T-helper 1 cell treated with Interleukin-12 subunit alpha and Interleukin-12 subunit beta and Interleukin-4 antibody, amounts not matched to agents 30 ng/mL and 1 ng/mL, for 36 hours (primary cell): ENCODE measurements around the gene GH1. TPM values are rescaled to one million over a fixed set of nuclear protein-coding genes. Genes with fewer than 3 reads are reported as not detected.
"Not testable (repeated sequence)": the region's sequence is repeated elsewhere in the genome, so short reads cannot be mapped to it uniquely, and the experiment has no call there.

ENCODE experiments used
- intact Hi-C: fragments of 100-400 bp; cut with micrococcal nuclease; formaldehyde crosslinking; loops from one replicate; pipeline ENCODE4 v1.15.1; 2024
- total RNA-seq: library from RNA; stranded (reverse); gene quantifications from 2 replicates; pipeline ENCODE4 v1.2.3, GENCODE V29; 2022

The GH1 gene
- total RNA-seq, 1 donor from 2014 or later = not detected

DNA sequence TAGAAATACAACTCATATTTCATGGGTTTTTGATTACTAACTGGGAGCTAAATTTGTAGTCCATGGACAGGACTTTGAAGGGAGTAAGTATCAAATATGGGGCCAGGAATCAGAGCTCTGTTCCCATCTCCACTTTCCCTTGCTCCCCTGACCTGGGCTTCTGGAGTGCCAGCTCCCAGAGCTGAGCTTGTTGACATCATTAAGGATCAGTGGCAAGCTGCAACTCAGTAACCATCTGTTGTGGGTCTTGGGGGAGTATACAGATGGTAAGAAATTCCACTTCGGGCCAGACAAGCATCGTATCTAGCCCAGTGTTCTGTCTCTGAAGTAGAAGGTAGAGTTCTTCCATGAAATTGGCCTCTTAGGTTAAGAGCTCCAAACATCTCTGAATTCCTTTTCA is 16.7 kb downstream of the GH1 start:
- intact Hi-C loops = not testable (repeated sequence)

DNA sequence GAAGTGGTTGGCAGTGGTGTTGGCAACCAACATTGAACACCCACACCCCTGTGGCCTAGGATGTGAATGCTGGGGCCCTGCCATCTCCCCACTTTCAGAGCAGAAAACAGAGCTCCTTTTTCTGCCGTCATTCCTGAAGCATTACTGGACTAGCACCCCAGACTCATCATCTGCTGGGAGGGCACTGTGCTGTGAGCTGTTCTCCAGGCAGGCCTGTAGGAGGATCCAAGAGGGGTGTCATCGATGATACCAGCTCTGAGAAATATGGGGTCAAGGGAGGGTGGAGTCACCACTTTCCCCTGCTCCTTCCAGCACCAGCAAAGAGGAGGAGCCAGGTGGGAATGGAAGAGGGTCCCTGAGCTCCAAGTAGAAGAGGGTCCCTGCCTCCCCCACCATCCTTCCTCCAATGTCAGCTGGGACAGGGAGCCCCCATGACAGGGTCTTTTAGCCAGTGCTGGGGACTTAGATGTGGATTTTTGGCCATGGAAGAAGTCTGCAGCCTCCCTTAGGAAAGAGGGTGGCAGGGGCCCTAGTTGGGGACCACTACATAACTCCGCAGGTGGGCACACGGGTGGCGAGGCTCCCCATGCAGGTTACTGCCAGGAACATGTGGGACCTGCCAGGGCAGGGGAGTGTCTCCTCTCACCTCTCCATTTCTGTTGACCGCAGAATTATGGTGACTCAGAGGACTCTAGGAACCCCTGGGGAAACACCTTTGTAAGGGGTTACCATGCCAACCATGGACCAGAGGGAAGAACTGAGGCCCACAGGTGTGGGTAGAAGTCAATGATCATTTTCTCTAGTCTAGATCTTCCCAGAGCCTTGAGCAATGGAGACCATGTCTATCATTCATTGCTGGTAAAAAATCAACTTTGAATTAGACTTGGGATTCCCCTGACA is 19.5 kb downstream of the GH1 start:
- intact Hi-C loops = not testable (repeated sequence)

DNA sequence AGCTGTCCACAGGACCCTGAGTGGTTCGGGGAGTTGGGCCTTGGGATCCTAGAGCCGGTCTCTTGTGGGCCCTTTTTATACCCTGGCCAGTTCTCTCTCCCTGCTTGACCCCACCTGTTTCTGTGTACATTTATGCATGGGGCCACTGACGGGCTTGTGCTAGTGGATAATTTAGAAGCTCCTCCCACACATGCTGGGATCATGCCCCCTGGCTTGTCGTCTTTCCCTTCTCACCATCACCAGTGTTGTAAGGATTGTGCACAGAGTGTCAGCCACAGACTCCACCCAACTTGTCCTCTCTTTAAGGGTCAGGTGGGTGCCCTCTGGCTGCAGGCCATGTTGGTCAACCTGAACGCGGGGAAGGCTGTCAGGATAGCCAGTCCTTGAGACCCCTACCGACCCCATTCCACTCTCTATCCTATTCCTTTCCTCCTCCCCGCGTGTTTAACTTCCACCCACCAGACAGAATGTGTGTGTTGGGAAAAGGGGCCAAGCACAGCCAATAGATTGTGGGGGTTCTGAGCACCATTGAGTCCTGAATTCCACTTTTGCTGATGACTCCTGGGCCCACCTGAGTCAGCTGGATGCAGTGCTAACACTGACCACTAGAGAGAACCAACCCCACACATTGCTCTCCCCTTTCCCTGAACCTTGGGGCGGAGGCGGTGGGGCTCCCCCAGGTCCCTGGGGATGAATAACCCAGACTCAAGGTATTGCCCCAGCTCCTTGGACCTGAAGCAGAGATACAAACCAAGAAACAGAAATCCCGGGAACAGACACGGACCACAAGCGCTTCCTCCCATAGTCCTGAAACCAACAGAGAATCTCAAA is 21.9 kb downstream of the GH1 start, which contains the start of gene CSH1:
CSH1 (minus strand) TSS at position 51 of the 831 bp plus-strand sequence. CDS start 63 bp downstream, outside the sequence.
- intact Hi-C loops = not testable (repeated sequence)

DNA sequence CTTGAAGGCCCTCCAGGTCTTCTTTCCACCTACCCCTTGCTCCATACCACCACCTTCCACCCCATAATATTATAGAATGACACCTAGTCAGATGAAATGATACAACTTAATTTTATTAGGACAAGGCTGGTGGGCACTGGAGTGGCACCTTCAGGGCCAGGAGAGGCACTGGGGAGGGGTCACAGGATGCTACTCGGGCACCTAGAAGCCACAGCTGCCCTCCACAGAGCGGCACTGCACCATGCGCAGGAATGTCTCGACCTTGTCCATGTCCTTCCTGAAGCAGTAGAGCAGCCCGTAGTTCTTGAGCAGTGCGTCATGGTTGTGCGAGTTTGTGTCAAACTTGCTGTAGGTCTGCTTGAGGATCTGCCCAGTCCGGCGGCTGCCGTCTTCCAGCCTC is 23.8 kb downstream of the GH1 start:
- intact Hi-C loops = not testable (repeated sequence)

DNA sequence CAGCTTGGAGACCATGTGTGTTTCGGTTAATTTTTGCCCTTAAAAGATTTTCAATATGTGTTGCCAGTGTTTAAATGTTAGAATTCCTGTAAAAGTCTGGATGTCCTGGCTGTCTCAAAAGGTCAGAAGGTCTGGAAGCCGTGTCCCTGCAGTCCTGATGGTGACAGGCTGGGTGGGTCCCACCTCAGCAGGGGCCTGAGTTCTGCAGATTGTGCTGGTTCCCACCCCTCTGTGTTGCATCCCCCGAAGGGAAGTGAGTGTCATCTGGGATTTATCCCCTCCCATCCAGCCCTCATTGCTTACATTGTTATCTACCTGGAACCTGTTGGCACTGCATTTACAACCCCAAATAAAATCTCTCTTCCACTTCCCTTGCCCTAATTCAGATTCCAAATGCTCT is 24.6 kb downstream of the GH1 start:
- intact Hi-C loops = not testable (repeated sequence)

DNA sequence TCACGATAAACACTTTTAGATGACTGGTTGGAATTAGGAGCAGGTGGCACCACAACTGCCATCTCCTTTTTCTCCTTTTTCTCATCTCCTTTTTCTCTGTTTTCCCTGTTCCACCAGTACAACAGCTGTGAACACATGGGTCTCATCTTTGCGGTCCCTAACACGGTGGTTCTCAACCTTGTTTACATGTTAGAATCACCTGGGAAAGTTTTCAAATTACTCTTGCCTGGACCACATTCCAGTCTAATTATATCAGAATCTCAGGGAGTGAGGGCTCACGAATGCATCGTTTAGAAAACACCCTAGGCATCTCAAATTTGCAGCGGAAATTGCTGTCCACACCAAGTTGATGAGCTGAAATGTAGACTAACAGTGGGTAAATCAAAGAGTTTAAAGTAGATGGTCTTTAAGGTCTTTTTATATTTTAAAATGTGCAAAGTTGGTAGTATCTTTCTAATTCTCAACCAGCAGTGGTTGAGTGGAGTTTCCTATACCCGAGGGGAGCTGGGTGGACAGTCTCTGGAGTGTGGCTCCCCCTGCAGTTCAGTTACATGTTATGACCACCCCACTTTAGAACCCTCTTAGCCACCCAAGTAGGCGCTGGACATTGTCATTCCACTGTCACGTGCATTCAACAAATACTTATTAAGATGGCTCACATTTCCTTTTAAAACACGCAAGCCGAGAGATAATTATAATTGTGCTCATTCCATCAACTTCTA is 26.2 kb downstream of the GH1 start:
- intact Hi-C loops = not testable (repeated sequence)

DNA sequence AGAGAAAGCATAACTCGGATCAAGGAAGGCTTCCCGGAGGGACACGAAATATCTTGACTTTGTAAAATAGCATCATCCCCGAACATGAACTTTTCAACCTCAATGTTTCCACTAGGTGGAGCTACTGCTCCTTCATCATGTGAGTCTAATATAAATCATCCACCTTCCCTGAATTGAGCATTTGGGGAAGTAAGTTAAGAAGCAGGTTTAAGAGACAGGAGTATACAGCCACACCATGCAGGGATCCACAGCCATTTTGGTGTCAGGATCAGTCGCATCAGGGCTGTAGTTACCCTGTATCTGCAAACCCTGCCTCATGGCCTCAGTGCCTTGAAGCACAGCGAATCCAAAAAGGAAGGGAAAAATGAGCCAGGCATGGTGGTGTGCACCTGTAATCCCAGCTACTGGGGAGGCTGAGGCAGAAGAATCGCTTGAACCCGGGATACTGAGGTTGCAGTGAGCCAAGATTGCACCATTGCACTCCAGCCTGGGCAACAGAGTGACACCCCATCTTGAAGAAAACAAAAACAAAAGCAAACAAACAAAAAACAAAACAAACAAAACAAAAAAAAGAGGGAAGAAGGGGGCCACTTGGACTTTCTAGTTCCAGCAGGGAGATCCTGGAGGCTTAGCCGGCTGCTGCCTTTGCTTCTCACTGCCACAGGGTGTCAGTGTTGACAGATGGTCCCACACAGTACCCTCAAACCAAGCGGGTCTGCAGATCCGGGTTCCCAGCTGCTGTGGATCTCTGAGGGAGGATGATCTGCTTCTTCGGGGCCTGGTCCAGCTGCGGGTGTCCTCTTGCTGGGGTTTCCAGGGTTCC is 29.4 kb downstream of the GH1 start:
- intact Hi-C loops = not testable (repeated sequence)

DNA sequence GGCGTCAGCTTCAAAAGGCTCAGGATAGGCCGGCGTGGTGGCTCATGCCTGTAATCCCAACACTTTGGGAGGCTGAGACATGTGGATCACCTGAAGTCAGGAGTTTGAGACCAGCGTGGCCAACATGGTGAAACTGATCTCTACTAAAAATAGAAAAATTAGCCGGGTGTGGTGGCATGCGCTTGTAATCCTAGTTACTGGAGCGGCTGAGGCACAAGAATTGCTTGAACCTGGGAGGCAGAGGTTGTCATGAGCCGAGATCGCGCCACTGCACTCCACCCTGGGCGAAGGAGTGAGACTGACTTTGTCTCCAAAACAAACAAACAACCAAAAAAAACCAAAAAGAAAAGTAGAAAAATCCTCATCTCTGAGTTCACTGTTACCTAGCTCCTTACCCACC is 33.5 kb downstream of the GH1 start:
- intact Hi-C loops = not testable (repeated sequence)

DNA sequence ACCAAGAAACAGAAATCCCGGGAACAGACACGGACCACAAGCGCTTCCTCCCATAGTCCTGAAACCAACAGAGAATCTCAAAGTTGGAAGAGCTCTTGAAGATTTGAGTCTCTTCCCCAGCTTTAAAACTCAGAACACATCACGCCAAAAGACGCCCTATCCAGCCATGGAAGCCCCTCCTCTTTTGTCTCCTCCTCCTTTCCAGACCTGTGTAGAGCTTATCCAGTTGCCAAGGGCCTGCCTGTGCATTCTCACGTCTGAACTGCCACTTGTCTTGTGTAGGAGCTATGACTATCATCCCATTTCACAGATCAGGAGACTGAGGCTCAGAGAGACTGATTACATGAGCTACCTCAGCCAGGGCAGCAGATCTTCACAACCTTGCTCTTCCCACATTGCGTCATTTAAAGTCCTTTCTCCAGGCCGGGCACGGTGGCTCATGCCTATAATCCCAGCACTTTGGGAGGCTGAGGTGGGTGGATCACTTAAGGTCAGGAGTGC is 36.0 kb downstream of the GH1 start:
- intact Hi-C loops = not testable (repeated sequence)

DNA sequence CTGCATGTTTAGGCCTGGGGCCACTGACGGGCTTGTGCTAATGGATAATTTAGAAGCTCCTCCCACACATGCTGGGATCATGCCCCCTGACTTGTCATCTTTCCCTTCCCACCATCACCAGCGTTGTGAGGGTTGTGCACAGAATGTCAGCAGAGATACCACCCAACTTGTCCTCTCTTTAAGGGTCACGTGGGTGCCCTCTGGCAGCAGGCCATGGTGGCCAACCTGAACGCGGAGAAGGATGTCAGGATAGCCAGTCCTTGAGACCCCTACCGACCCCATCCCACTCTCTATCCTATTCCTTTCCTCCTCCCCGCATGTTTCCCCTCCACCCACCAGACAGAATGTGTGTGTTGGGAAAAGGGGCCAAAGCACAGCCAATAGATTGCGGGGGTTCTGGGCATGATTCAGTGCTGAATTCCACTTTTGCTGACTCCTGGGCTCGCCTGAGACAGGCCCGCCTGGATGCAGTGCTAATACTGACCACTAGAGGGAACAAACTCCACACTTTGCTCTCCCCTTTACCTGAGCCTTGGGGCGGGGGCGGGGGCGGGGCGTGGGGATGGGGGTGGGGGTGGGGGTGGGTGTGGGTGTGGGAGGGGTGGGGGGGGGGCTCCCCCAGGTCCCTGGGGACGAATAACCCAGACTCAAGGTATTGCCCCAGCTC is 36.6 kb downstream of the GH1 start, which contains the start of gene GH2:
GH2 (minus strand) TSS at position 10 of the 667 bp plus-strand sequence. CDS start 143 bp downstream, outside the sequence.
- intact Hi-C loops = no loop called here

DNA sequence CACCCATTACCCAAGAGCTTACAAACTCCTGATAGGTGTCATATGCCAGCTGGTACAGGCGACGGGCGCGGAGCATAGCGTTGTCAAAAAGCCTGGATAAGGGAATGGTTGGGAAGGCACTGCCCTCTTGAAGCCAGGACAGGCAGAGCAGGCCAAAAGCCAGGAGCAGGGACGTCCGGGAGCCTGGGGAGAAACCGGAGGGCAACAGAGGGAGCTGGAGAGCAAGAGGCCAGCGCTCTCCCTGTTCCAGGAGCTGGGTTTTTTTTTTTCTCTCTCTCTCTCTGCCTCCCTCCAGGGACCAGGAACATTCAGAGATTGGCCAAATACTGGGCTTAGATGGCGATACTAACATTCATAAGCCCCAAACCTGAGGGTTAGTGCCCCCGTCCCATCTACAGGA is 37.3 kb downstream of the GH1 start:
- intact Hi-C loops = not testable (repeated sequence)

DNA sequence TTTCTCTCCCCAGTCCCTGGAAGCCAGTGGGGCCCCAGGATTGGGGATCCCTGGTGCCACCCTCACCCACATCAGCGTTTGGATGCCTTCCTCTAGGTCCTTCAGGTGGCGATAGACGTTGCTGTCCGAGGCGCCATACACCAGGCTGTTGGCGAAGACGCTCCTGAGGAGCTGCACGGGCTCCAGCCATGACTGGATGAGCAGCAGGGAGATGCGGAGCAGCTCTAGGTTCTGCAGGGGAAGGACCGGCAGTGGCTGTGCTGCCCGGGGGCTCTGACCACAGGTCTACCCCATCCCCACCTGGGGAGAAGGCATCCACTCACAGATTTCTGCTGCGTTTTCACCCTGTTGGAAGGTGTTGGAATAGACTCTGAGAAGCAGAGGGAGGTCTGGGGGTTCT is 37.9 kb downstream of the GH1 start:
- intact Hi-C loops = no loop called here

DNA sequence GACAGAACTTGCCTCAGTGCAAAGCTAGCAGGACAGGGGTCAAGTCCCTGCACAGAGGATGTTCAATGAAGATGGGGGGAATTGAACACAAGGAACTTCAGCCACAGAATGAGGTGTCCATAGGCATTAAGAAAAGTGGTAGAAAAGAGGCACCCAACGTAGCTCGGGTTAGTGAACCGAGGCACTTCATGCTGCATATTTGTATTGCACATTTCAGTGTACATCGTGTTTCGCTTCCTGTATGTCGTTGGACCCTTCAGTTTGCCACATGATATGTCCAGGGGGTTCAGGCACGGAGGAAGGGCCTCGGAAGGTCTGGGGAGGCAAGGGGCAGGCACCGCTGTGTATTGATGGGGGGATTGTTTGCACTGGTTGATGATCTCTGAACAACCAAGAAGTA is 40.2 kb downstream of the GH1 start:
- intact Hi-C loops = not testable (repeated sequence)

DNA sequence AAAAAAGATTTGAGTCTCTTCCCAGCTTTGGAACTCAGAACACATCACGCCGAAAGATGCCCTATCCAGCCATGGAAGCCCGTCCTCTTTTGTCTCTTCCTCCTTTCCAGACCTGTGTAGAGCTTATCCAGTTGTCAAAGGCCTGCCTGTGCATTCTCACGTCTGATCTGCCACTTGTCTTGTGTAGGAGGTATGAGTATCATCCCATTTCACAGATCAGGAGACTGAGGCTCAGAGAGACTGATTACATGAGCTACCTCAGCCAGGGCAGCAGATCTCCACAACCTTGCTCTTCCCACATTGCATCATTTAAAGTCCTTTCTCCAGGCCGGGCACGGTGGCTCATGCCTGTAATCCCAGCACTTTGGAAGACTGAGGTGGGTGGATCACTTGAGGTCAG is 43.9 kb downstream of the GH1 start:
- intact Hi-C loops = not testable (repeated sequence)

DNA sequence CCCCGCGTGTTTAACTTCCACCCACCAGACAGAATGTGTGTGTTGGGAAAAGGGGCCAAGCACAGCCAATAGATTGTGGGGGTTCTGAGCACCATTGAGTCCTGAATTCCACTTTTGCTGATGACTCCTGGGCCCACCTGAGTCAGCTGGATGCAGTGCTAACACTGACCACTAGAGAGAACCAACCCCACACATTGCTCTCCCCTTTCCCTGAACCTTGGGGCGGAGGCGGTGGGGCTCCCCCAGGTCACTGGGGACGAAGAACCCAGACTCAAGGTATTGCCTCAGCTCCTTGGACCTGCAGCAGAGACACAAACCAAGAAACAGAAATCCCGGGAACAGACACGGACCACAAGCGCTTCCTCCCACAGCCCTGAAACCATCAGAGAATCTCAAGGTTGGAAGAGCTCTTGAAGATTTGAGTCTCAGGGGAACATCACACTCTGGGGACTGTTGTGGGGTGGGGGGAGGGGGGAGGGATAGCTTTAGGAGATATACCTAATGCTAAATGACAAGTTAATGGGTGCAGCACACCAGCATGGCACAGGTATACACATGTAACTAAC is 44.5 kb downstream of the GH1 start:
- intact Hi-C loops = not testable (repeated sequence)

DNA sequence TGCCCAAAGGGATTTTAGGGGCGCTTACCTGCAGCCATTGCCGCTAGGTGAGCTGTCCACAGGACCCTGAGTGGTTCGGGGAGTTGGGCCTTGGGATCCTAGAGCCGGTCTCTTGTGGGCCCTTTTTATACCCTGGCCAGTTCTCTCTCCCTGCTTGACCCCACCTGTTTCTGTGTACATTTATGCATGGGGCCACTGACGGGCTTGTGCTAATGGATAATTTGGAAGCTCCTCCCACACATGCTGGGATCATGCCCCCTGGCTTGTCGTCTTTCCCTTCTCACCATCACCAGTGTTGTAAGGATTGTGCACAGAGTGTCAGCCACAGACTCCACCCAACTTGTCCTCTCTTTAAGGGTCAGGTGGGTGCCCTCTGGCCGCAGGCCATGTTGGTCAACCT is 45.1 kb downstream of the GH1 start, which contains the start of gene CSH2:
CSH2 (minus strand) TSS at position 101 of the 400 bp plus-strand sequence; CDS start at position 38, 63 bp downstream.
- intact Hi-C loops = not testable (repeated sequence)

DNA sequence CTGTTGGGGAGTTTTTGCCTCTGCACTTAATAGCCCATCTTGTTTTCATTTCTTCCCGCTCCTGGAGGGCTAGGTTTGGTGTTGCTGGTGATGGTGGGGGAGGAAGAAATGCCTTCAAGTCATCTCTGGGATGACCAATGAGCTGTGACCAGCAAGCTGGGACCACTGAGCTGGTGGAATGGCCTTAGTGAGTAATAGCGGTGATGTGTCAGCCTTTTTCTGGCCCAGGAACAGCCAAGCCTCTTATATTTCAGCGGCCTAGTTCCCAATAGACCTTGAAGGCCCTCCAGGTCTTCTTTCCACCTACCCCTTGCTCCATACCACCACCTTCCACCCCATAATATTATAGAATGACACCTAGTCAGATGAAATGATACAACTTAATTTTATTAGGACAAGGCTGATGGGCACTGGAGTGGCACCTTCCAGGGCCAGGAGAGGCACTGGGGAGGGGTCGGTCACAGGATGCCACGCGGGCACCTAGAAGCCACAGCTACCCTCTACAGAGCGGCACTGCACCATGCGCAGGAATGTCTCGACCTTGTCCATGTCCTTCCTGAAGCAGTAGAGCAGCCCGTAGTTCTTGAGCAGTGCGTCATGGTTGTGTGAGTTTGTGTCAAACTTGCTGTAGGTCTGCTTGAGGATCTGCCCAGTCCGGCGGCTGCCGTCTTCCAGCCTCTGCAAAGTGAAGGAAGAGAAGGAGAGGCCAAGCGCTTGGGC is 46.8 kb downstream of the GH1 start:
- intact Hi-C loops = not testable (repeated sequence)

DNA sequence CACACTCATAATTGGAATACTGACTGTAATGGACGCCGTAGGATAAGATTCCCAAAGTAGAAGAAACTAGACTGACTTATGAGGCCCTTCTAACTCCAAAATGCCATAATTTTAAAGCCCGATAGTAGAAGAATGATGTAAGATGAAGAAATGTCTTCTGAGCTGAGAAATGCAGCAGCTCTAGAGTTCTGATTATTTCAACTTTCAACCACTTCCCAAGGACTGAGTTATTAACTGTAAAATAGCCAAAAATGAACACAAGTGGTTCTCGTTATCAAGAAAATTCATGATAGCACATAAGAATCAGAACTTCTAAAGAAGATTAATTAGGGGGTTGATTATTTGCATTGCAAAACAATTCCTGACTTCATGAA is 48.4 kb downstream of the GH1 start:
- intact Hi-C loops = not testable (repeated sequence)
